ENCODE data around the gene ACE. TPM values are rescaled to one million over a fixed set of nuclear protein-coding genes. Genes with fewer than 3 reads are reported as not detected.
A peak's percentile ranks its signal among the peaks of the same experiment; 100 is the strongest.

ACE gene
- total RNA-seq, 2 donors from 2014 or later, result not detected

DNA sequence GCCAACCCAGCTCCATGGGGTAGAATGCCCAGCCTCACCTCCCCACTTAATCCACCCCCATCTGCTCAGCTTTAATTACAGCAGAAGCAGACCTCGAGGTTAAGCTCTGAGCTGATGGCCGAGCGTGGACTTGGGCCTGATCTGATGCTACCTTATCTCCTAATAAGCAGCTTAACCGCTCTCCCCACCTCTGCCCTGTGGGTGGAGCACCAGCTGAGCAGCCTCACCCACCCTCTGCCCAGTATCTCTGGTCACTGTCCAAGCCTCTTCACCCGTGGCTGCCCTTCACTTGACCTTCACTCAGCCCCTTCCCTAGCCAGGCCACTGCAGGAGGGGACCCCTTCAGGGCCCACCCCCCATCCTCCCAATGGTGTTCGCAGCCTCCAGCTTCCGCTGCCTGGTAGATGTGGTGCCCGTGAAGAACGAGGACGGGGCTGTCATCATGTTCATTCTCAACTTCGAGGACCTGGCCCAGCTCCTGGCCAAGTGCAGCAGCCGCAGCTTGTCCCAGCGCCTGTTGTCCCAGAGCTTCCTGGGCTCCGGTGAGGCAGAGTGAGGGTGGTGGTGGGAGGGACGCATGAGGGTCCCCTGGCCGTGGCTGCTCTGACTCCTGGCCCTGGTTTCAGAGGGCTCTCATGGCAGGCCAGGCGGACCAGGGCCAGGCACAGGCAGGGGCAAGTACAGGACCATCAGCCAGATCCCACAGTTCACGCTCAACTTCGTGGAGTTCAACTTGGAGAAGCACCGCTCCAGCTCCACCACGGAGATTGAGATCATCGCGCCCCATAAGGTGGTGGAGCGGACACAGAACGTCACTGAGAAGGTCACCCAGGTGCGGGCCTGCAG, 53.1 kb downstream of the ACE start:
- Mint-ChIP-seq H3K4me1 (ENCODE audit: low read depth in 2 of 2) (no peaks in the 10 kb centered on the region), H3K4me3 (no peak overlapping the region)

DNA sequence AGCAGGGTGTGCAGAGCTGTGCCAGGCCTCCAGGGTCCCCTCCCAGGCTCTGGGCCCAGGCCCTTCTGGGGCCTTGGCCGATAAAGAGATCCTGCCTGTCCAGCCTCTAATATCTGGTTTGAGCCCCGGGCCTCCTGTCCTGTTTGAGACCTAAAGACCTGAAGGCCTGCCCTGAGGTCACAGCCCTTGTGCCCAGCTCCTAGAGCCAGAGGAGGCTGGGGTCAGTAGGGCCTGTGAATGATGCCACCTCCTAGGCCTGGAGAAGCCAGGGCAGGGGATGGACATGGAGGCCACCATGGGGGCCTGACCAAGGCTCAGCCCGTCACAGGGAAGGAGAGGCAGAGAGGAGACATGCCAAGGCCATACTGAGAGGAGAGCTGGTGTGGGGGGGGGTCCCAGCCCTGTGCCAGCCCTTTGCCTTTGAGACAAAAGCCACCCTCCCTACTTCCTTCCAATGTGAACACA, 53.7 kb downstream of the ACE start:
- no peaks in the 10 kb centered on the region for H3K9me3 Mint-ChIP-seq
- H3K36me3 Mint-ChIP-seq, result no peaks in the 10 kb centered on the region
- ATAC-seq (no peak), DNase-seq (ENCODE audit: low spot score) (no peak)
- H3K4me1 Mint-ChIP-seq (ENCODE audit: low read depth in 2 of 2), result peaks cover 0 to 4% of the 10 kb centered on the region in 2 donors
- no peak overlapping the region for H3K27ac Mint-ChIP-seq
- peaks cover 10 to 14% of the 10 kb centered on the region in 2 donors for H3K27me3 Mint-ChIP-seq
- H3K4me3 Mint-ChIP-seq, result no peak overlapping the region

More for the DNA sequence above, 53.1 kb downstream of the ACE start:
- H3K27me3 Mint-ChIP-seq, result peaks cover 11 to 14% of the 10 kb centered on the region in 2 donors
- no peak overlapping the region for H3K27ac Mint-ChIP-seq
- H3K36me3 Mint-ChIP-seq, result no peaks in the 10 kb centered on the region
- DNase-seq (ENCODE audit: low spot score) (no peak), ATAC-seq (no peak)
- H3K9me3 Mint-ChIP-seq, result no peaks in the 10 kb centered on the region

DNA sequence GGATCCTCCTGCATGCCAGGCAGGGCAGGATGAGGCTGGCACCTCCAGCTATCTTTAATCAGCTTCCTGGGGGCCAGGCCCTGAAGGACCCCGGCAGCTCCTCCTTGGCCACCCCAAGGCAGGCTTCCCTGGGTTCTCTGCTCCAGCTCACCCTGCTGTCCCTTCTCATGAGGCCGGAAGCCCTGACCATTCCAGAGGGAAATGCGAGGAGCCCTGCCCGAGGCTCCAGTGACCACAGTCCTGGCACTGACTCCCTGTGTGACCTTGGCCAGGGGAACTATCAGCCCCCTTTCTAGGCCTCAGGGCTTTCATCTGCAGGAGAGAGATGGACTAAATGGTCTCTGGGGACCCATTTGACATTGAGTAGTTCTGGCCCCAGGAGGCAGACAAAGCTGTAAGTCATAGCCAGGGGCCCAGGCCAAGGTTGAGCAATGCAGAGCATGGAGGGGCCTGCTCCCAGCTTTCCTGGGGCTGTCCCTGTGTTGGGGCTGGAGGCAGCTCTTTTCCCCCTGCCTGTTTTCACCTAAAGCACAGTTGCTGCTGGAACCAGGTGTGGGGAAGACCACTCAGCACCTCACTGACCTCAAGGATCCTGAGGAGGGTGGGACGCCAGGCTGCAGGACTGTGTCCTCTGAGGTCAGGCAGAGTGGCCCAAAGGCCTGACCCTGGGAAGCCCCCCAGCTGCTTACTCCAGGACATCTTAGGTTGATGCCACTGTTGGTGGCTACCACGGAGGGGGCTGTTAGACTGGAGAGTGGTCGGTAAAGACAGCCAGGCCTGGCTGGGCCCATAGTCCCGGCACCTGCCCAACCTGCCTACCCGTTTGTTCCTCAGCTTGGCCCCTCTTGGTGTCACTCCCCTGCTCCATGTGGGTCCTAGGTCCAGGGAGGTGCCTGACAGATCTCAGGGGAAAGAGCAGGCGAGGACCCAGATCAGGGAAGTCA, 54.4 kb downstream of the ACE start:
- Mint-ChIP-seq H3K9me3 (no peaks in the 10 kb centered on the region), H3K27me3 (peaks cover 9 to 20% of the 10 kb centered on the region in 2 donors), H3K4me3 (no peak overlapping the region), H3K4me1 (ENCODE audit: low read depth in 2 of 2) (peaks cover 0 to 4% of the 10 kb centered on the region in 2 donors), H3K27ac (no peak overlapping the region), H3K36me3 (no peaks in the 10 kb centered on the region)
- ATAC-seq (no peak), DNase-seq (ENCODE audit: low spot score) (no peak)

GRCh38 chr17:63533433-63534077, 56.7 kb downstream of the ACE start:
- no peaks in the 10 kb centered on the region for H3K36me3 Mint-ChIP-seq
- H3K27me3 Mint-ChIP-seq, result peaks cover 9 to 12% of the 10 kb centered on the region in 2 donors
- DNase-seq (ENCODE audit: low spot score), result no peak
- peaks cover 0 to 4% of the 10 kb centered on the region in 2 donors for H3K4me1 Mint-ChIP-seq (ENCODE audit: low read depth in 2 of 2)
- H3K27ac Mint-ChIP-seq, result no peak overlapping the region
- H3K9me3 Mint-ChIP-seq, result no peaks in the 10 kb centered on the region
- H3K4me3 Mint-ChIP-seq, result no peak overlapping the region
- no peak for ATAC-seq

DNA sequence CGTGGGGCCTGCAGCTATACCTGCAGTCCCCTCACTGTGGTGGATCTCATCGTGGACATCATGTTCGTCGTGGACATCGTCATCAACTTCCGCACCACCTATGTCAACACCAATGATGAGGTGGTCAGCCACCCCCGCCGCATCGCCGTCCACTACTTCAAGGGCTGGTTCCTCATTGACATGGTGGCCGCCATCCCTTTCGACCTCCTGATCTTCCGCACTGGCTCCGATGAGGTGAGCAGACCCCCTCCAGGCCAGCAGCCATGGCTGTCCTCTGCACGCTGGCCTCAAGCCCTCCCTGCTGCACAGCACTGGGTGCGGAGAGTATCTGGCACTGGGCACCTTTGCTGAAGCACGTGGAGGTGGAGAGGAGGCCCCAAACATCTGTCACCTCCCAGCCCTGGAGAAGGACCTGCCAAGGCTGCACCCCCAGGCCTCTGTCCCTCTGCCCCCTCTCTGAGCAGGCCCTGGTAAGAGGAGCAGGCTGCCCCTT, 57.3 kb downstream of the ACE start:
- no peak overlapping the region for H3K27ac Mint-ChIP-seq
- no peak overlapping the region for H3K4me3 Mint-ChIP-seq
- H3K27me3 Mint-ChIP-seq, result peaks cover 11 to 16% of the 10 kb centered on the region in 2 donors
- H3K4me1 Mint-ChIP-seq (ENCODE audit: low read depth in 2 of 2), result peaks cover 0 to 4% of the 10 kb centered on the region in 2 donors
- H3K9me3 Mint-ChIP-seq, result no peaks in the 10 kb centered on the region
- H3K36me3 Mint-ChIP-seq, result no peaks in the 10 kb centered on the region
- ATAC-seq, result no peak
- DNase-seq (ENCODE audit: low spot score), result no peak

DNA sequence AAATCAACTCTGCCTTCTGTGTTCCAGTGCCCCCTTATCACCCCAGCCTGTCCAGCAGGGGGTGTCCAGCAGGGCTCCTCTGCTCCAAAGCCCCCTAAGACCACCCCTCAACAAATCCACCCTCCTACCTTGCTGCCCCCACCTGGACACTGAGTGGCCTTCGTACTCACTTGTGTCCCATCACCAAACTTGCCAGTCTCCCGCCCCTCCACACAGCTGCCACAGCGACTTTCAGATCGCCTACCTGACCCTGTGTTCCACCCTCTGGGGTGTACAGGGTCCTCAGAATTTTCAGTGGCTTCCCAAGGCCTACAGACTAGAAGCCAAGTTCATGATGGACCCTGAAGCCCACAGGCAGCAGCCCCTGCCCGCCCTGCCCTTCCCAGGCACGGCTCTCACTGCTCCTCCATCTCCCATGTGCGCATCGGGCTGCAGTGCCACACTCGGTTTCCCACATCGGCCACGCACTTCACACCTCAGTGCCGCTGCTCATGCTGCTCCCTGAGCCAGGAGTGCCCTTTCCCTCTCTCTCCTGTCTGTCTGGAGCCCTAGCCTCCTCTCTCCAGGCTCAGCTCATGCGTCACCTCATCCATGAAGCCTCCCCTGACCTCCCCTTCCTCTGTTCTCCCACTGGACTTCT, 58.1 kb downstream of the ACE start:
- Mint-ChIP-seq H3K27me3 (peaks cover 19 to 24% of the 10 kb centered on the region in 2 donors), H3K27ac (peak overlapping the region in 1 of 2 donors; percentile 9), H3K36me3 (no peaks in the 10 kb centered on the region), H3K4me1 (ENCODE audit: low read depth in 2 of 2) (peaks cover 0 to 4% of the 10 kb centered on the region in 2 donors), H3K4me3 (no peak overlapping the region), H3K9me3 (no peaks in the 10 kb centered on the region)
- ATAC-seq (no peak), DNase-seq (ENCODE audit: low spot score) (no peak)

DNA sequence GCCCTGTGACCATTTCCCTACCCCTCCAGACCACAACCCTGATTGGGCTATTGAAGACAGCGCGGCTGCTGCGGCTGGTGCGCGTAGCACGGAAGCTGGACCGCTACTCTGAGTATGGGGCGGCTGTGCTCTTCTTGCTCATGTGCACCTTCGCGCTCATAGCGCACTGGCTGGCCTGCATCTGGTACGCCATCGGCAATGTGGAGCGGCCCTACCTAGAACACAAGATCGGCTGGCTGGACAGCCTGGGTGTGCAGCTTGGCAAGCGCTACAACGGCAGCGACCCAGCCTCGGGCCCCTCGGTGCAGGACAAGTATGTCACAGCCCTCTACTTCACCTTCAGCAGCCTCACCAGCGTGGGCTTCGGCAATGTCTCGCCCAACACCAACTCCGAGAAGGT, 58.8 kb downstream of the ACE start:
- Mint-ChIP-seq H3K36me3 (no peaks in the 10 kb centered on the region), H3K4me1 (ENCODE audit: low read depth in 2 of 2) (peaks cover 0 to 4% of the 10 kb centered on the region in 2 donors), H3K4me3 (no peak overlapping the region), H3K9me3 (no peaks in the 10 kb centered on the region), H3K27ac (peak overlapping the region in 1 of 2 donors; percentile 9), H3K27me3 (peaks cover 21 to 25% of the 10 kb centered on the region in 2 donors)
- ATAC-seq, result no peak
- no peak for DNase-seq (ENCODE audit: low spot score)

GRCh38 chr17:63537001-63537400, 60.1 kb downstream of the ACE start:
- H3K27ac Mint-ChIP-seq, result no peak overlapping the region
- no peaks in the 10 kb centered on the region for H3K9me3 Mint-ChIP-seq
- ATAC-seq (no peak), DNase-seq (ENCODE audit: low spot score) (no peak)
- peaks cover 23 to 25% of the 10 kb centered on the region in 2 donors for H3K27me3 Mint-ChIP-seq
- H3K4me1 Mint-ChIP-seq (ENCODE audit: low read depth in 2 of 2), result peaks cover 0 to 4% of the 10 kb centered on the region in 2 donors
- H3K4me3 Mint-ChIP-seq, result no peak overlapping the region
- no peaks in the 10 kb centered on the region for H3K36me3 Mint-ChIP-seq

DNA sequence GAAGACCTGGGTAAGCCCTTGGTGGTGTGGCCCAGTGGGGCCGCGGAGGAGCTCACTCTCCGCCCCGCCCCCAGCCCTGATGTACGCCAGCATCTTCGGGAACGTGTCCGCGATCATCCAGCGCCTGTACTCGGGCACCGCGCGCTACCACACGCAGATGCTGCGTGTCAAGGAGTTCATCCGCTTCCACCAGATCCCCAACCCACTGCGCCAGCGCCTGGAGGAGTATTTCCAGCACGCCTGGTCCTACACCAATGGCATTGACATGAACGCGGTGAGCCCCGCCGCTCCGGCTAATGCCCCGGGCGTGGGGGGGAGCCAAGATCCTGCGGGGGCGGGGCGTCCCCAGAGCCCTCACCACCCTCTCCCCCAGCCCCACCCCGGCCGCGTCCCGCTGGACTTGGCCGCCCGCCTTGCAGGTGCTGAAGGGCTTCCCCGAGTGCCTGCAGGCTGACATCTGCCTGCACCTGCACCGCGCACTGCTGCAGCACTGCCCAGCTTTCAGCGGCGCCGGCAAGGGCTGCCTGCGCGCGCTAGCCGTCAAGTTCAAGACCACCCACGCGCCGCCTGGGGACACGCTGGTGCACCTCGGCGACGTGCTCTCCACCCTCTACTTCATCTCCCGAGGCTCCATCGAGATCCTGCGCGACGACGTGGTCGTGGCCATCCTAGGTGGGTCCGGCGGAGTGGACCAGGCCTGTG, 61.3 kb downstream of the ACE start:
- ATAC-seq (peak in 1 of 2 donors; percentile 21), DNase-seq (ENCODE audit: low spot score) (peak; percentile 52)
- peaks cover 0 to 4% of the 10 kb centered on the region in 2 donors for H3K4me1 Mint-ChIP-seq (ENCODE audit: low read depth in 2 of 2)
- H3K36me3 Mint-ChIP-seq, result no peaks in the 10 kb centered on the region
- peaks cover 23 to 25% of the 10 kb centered on the region in 2 donors for H3K27me3 Mint-ChIP-seq
- no peaks in the 10 kb centered on the region for H3K9me3 Mint-ChIP-seq
- no peak overlapping the region for H3K27ac Mint-ChIP-seq
- no peak overlapping the region for H3K4me3 Mint-ChIP-seq

DNA sequence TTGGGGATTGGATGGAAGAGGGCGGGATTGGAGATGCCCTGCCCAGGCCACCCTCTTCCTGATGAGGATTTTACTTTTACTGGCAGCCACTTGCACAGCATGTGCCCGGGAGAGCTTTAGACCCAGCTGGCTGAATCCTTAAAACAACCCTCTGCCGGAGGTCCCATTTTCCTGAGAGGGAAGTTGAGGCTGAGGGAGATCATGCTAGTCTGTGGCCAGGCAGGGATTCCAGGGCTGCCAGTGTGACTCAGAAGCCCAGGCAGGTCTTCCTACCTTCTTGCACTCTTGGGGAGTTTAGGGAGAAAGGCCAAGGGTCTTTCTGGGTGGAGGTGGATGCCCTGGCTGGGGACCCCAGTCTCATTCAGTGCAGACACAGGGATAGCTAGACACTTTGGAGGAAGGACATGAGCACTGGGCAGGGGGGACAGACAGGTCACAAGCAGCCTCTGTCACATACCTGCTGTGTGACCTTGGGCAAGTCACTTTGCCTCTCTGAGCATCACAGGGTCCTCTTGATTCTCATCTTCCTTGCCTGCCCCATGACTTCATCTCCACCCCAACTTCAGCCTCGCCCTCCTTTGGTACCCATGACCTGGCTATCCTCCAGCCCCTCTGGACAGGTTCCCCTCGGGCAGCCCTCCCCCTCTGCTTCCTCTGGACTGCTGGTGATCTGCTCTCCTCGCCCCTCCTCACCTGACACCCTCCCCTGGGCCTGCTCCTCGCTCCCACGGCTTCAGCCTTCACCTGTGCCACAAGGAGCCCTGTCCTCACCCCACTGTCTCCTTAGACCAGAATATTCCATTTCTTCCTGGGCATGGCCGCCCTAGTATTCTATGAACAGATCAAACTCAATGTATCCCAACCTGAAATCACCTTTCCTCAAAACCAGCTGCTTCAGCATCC, 62.1 kb downstream of the ACE start:
- DNase-seq (ENCODE audit: low spot score) (no peak), ATAC-seq (no peak)
- Mint-ChIP-seq H3K27ac (no peak overlapping the region), H3K4me3 (no peak overlapping the region), H3K4me1 (ENCODE audit: low read depth in 2 of 2) (peaks cover 0 to 4% of the 10 kb centered on the region in 2 donors), H3K36me3 (no peaks in the 10 kb centered on the region), H3K9me3 (no peaks in the 10 kb centered on the region), H3K27me3 (peaks cover 23 to 25% of the 10 kb centered on the region in 2 donors)

DNA sequence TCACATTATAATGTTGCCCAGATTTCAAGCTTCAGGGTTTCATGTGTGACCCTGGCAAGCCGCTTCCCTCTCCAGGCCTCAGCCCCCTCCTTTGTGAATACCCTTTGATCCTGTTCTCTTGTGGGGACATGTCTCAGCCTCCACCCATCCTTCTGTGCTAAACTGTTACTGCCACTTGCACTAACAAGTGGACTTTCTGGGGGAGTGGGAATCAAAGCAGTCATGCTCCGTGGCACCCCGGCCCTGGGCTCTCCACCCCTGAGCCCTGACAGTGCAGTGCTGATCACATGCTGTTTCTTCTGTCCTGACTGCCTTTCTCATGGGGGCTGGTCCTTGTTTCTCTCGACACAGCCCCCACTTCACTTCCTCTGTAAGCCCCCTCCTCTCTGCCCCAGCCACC, 63.7 kb downstream of the ACE start:
- Mint-ChIP-seq H3K27ac (no peak overlapping the region), H3K4me1 (ENCODE audit: low read depth in 2 of 2) (no peaks in the 10 kb centered on the region), H3K4me3 (no peak overlapping the region), H3K27me3 (peaks cover 19 to 20% of the 10 kb centered on the region in 2 donors), H3K9me3 (no peaks in the 10 kb centered on the region), H3K36me3 (no peaks in the 10 kb centered on the region)
- DNase-seq (ENCODE audit: low spot score) (no peak), ATAC-seq (no peak)

GRCh38 chr17:63542218-63542545, 65.3 kb downstream of the ACE start:
- no peak for ATAC-seq
- H3K36me3 Mint-ChIP-seq, result no peaks in the 10 kb centered on the region
- DNase-seq (ENCODE audit: low spot score), result no peak
- H3K4me3 Mint-ChIP-seq, result no peak overlapping the region
- no peak overlapping the region for H3K27ac Mint-ChIP-seq
- no peaks in the 10 kb centered on the region for H3K4me1 Mint-ChIP-seq (ENCODE audit: low read depth in 2 of 2)
- no peaks in the 10 kb centered on the region for H3K9me3 Mint-ChIP-seq
- H3K27me3 Mint-ChIP-seq, result peaks cover 14 to 18% of the 10 kb centered on the region in 2 donors

Measured in natural killer cell treated with Interleukin-12 subunit alpha and Interleukin-12 subunit beta and Interleukin-15 and Interleukin-18, amount 100 ng/mL, for 72 hours (primary cell).